Measurements from ENCODE around the gene GRIK3.

GRIK3 gene

GRCh38 chr1:36753451-36753850 lies 280.9 kb downstream of the GRIK3 start:
- DNase-seq = no peak

GRCh38 chr1:36752891-36753361 lies 281.4 kb downstream of the GRIK3 start:
- no peak for DNase-seq

GRCh38 chr1:36752431-36752830 lies 281.9 kb downstream of the GRIK3 start:
- no peak for DNase-seq

GRCh38 chr1:36751525-36751924 lies 282.8 kb downstream of the GRIK3 start:
- DNase-seq = no peak

- no peak for DNase-seq
These were observed 285.8 kb downstream of the GRIK3 start for GRCh38 chr1:36748466-36748865.

Measured in DMS79 treated with DMSO at 0.1 percent for 48 hours (cell line).